ENCODE measurements around the gene NOP58.

DNA sequence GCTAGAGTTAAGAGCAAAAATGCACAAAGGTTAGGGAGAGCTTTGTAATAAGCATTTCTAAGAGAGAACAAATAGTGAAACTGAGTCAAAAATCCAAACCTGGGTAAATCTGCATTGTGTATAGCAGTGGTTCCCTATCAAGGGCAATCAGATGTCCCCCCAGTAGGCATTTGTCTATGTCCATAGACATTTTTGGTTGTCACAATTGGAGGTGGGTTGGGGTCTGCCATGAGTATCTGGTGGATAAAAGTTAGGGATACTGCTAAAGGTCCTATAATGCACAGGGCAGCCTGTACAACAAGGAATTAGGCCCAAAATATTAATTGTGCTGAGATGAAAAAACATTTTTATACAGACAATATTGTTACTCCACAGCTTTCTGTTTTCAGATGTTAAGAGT lies 21.0 kb downstream of the NOP58 start:
- TF ChIP-seq CTCF (IDR thresholded peaks at IDR 0.05; ENCODE audit: low read length) (no peak), EZH2phosphoT487 (IDR thresholded peaks at IDR 0.05; ENCODE audit: low read length) (no peak), EZH2 (optimal IDR thresholded peaks at IDR 0.05; ENCODE audit: low read depth, low read length) (no peak)

All from MM.1S (cell line).